MM.1S (cell line): ENCODE results near the gene TSHZ2.

Source experiments
- EZH2 ChIP-seq: fragments of 300-600 bp; sonication (generic); optimal IDR thresholded peaks from 2 replicates; pipeline ENCODE3; 2017; ENCODE audit warnings: low read depth, mild to moderate bottlenecking, antibody characterized with exemption, low read length, mixed read lengths
- TF ChIP-seq, protein P1 (sequence below): fragments of 300-600 bp; sonication (generic); IDR thresholded peaks from 2 replicates; pipeline ENCODE4 v1.5.1; 2016; ENCODE audit warnings: antibody characterized with exemption, low read length, mixed read lengths

DNA sequence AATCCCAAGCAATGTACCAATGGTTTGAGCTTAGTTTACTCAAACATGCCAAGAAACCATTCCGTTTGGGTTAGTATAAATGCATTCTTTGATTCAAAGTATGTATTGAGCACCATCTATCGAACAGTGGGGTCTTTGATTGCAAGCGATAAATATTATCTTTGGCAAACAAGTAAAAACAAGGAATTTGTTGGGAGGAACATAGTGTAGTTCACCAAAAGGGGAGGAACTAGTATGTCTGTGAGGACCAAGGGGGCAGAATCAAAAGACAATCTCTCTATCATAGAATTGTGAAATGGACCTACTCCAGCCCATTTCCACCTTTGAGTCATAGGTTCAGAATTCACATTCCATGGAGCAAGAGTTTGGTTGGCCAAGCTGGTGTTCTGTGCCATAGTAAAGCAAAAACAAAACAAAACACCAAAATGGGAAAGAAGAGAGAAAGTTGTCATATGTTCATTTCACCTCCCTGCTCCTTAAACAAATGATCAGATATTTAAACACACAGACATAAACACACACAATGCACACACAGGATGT lies 266.0 kb downstream of the TSHZ2 start:
- TF ChIP-seq, protein P1, sequence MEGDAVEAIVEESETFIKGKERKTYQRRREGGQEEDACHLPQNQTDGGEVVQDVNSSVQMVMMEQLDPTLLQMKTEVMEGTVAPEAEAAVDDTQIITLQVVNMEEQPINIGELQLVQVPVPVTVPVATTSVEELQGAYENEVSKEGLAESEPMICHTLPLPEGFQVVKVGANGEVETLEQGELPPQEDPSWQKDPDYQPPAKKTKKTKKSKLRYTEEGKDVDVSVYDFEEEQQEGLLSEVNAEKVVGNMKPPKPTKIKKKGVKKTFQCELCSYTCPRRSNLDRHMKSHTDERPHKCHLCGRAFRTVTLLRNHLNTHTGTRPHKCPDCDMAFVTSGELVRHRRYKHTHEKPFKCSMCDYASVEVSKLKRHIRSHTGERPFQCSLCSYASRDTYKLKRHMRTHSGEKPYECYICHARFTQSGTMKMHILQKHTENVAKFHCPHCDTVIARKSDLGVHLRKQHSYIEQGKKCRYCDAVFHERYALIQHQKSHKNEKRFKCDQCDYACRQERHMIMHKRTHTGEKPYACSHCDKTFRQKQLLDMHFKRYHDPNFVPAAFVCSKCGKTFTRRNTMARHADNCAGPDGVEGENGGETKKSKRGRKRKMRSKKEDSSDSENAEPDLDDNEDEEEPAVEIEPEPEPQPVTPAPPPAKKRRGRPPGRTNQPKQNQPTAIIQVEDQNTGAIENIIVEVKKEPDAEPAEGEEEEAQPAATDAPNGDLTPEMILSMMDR: no peak
- no peak for TF ChIP-seq EZH2
